ENCODE measurements around the gene RARRES2. TPM values are rescaled to one million over a fixed set of nuclear protein-coding genes. Genes with fewer than 3 reads are reported as not detected.

RARRES2 gene
- total and polyA plus RNA-seq, 2 of the 13 experiments (the other 11 are each of a cell fraction or from before 2014, with no cell fraction given), result 134 to 172 TPM

GRCh38 chr7:150378115-150378852 is 36.9 kb upstream of the RARRES2 start:
- peak; percentile 82 for DNase-seq (ENCODE audit: low spot score)
- H4K20me1 ChIP-seq (ENCODE audit: insufficient read depth, low read length), result peaks cover 3% of the 10 kb centered on the region; the same call in 1 of the 2 replicates
- BruUV-seq (replicated peaks), result TSS peak; percentile 94
- H3K4me2 ChIP-seq (ENCODE audit: low read depth, low read length), result peak overlapping the region; percentile 97
- H3K27ac ChIP-seq (ENCODE audit: extremely low read length, insufficient read depth, low read length), result peak overlapping the region; percentile 97
- intact Hi-C loops (cut with micrococcal nuclease; ENCODE audit: unreplicated experiment) (no loop called here), in situ Hi-C loops (cut with HindIII; ENCODE audit: extremely low pct_ligation_motif_present, low pct_unique_long_range_greater_than_20kb) (no loop called here)
- 0% methylated on average over 11 of the region's 32 CpGs for WGBS (ENCODE audit: low lambda C conversion rate)
- H3K27me3 ChIP-seq (ENCODE audit: control insufficient read depth in 1 of 2, insufficient read depth in 2 of 2, low read length in 2 of 2), result no peaks in the 10 kb centered on the region
- peaks cover under 1 to 8% of the 10 kb centered on the region in 2 experiments; a peak in 2 of 5 replicates for H3K36me3 ChIP-seq (replicated peaks in 1 of 2; ENCODE audit: control insufficient read depth in 1 of 2, insufficient read depth in 2 of 2, low read length in 2 of 2)
- H3K4me3 ChIP-seq (replicated peaks in 1 of 3; ENCODE audit: insufficient read depth in 1 of 3, low read depth in 2 of 3, low read length in 3 of 3), result peak overlapping the region; percentile 84 to 92 (median 88)
- H2AFZ ChIP-seq (ENCODE audit: low read length), result no peak overlapping the region
- H3K9me3 ChIP-seq (ENCODE audit: low read length), result no peaks in the 10 kb centered on the region
- peak; percentile 43 for ATAC-seq
- CTCF ChIA-PET (ENCODE audit: low intra/inter-chr PET ratio, low total read pairs), result interaction anchor here (0.8 to 2.3 kb wide), 2 partner anchors 10 to 22 kb away, joined by 3 to 8 read pairs; no protein-coding TSS in a partner anchor
- peak overlapping the region; percentile 99 for H3K9ac ChIP-seq (ENCODE audit: insufficient read depth, low read depth, low read length)
- peak; percentile 76 for FAIRE-seq
- H3K4me1 ChIP-seq (ENCODE audit: insufficient read depth, low read length), result peaks cover 86% of the 10 kb centered on the region
- peaks cover 39% of the 10 kb centered on the region for H3K79me2 ChIP-seq (ENCODE audit: insufficient read depth, low read length)
- POLR2A ChIA-PET, result interaction anchor here (1.0 to 4.7 kb wide), 15 partner anchors 8 to 62 kb away, joined by 3 to 107 read pairs (median 6); partner anchors contain the start of genes ACTR3C, LRRC61, RARRES2 and REPIN1
- peak; percentile 41; the same call in 1 of the 2 replicates for TF ChIP-seq ETV5 (CRISPR knock-in tag; IDR thresholded peaks at IDR 0.05; ENCODE audit: borderline replicate concordance)
- no peak for TF ChIP-seq ZNF709 (CRISPR knock-in tag; IDR thresholded peaks at IDR 0.05)
- 0 out of 2 replicates have a peak, but pooled peaks have one; percentile 59 for TF ChIP-seq ZNF598 (CRISPR knock-in tag; IDR thresholded peaks at IDR 0.05; ENCODE audit: borderline replicate concordance)
- TF ChIP-seq PRDM15 (CRISPR knock-in tag; IDR thresholded peaks at IDR 0.05), result no peak
- no peak for TF ChIP-seq ZBTB10 (CRISPR knock-in tag; IDR thresholded peaks at IDR 0.05; ENCODE audit: borderline replicate concordance)
- no peak for TF ChIP-seq RBFOX2 (IDR thresholded peaks at IDR 0.05; ENCODE audit: low read depth, low read length)
- TF ChIP-seq ZNF672 (CRISPR knock-in tag; IDR thresholded peaks at IDR 0.05), result no peak
- TF ChIP-seq XRCC5 (optimal IDR thresholded peaks at IDR 0.05; ENCODE audit: low read length), result peak; percentile 37
- TF ChIP-seq PHF21A (CRISPR knock-in tag; IDR thresholded peaks at IDR 0.05), result peak; percentile 27; the same call in 1 of the 2 replicates
- TF ChIP-seq, protein P1, sequence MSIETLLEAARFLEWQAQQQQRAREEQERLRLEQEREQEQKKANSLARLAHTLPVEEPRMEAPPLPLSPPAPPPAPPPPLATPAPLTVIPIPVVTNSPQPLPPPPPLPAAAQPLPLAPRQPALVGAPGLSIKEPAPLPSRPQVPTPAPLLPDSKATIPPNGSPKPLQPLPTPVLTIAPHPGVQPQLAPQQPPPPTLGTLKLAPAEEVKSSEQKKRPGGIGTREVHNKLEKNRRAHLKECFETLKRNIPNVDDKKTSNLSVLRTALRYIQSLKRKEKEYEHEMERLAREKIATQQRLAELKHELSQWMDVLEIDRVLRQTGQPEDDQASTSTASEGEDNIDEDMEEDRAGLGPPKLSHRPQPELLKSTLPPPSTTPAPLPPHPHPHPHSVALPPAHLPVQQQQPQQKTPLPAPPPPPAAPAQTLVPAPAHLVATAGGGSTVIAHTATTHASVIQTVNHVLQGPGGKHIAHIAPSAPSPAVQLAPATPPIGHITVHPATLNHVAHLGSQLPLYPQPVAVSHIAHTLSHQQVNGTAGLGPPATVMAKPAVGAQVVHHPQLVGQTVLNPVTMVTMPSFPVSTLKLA (IDR thresholded peaks at IDR 0.05), result no peak
- TF ChIP-seq, protein P2, sequence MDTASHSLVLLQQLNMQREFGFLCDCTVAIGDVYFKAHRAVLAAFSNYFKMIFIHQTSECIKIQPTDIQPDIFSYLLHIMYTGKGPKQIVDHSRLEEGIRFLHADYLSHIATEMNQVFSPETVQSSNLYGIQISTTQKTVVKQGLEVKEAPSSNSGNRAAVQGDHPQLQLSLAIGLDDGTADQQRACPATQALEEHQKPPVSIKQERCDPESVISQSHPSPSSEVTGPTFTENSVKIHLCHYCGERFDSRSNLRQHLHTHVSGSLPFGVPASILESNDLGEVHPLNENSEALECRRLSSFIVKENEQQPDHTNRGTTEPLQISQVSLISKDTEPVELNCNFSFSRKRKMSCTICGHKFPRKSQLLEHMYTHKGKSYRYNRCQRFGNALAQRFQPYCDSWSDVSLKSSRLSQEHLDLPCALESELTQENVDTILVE (CRISPR knock-in tag; IDR thresholded peaks at IDR 0.05), result 0 out of 2 replicates have a peak, but pooled peaks have one; percentile 20
- 0 out of 2 replicates have a peak, but pooled peaks have one; percentile 25 for TF ChIP-seq ZFP82 (CRISPR knock-in tag; IDR thresholded peaks at IDR 0.05; ENCODE audit: borderline replicate concordance)
- peak; percentile 35; the same call in 1 of the 2 replicates for TF ChIP-seq ZNF430 (CRISPR knock-in tag; IDR thresholded peaks at IDR 0.05)
- TF ChIP-seq ZNF720 (CRISPR knock-in tag; IDR thresholded peaks at IDR 0.05), result no peak

Data from HepG2 (cell line).